HEK293 (cell line): ENCODE measurements around the gene JPH2.

Experiments used
- CTCF ChIA-PET: fragments of 350-600 bp; formaldehyde crosslinking; extraction: SDS; loops from one replicate; lab custom pipeline; 2021; ENCODE audit warnings: antibody characterized with exemption; lab: Yijun Ruan, JAX
- POLR2A ChIA-PET: fragments of 300-600 bp; formaldehyde crosslinking; extraction: SDS; loops from one replicate; lab custom pipeline; 2020; ENCODE audit warnings: antibody characterized with exemption, inconsistent platforms; lab: Yijun Ruan, JAX
- H3K27ac ChIP-seq: fragments of 200-500 bp; sonication (Bioruptor generic); 2 replicates; pipeline ENCODE4 v1.5.1; 2014; ENCODE audit warnings: low read depth, low read length, control low read depth, inconsistent platforms; ENCODE audit errors: extremely low read depth
- H3K36me3 ChIP-seq, 2 experiments: fragments of 200-500 bp in 1 of 2; sonication (Bioruptor generic) in 1 of 2; 1 replicate in 1 of 2; 2 replicates in 1 of 2; pipeline ENCODE4 v1.5.1; 2014 to 2017; ENCODE audit warnings: inconsistent platforms in 2 of 2, low read length in 2 of 2; ENCODE audit not compliant: control insufficient read depth in 2 of 2, insufficient read depth in 1 of 2
- H3K4me1 ChIP-seq: fragments of 200-500 bp; sonication (Bioruptor generic); 2 replicates; pipeline ENCODE4 v1.5.1; 2014; ENCODE audit warnings: mild to moderate bottlenecking, low read length, inconsistent platforms; ENCODE audit not compliant: control insufficient read depth, insufficient read depth
- H3K4me3 ChIP-seq: 2 replicates; pipeline ENCODE4 v1.5.1; 2011; ENCODE audit warnings: low read depth, mild to moderate bottlenecking, control low read depth, low read length, moderate library complexity
- H3K9me3 ChIP-seq: fragments of 200-500 bp; sonication (Bioruptor generic); 2 replicates; pipeline ENCODE4 v1.5.1; 2014; ENCODE audit warnings: low read depth, low read length, inconsistent platforms; ENCODE audit not compliant: control insufficient read depth, insufficient read depth
- GFI1B ChIP-seq: fragments of 450-650 bp; formaldehyde crosslinking; IDR thresholded peaks from 2 replicates; pipeline ENCODE4 v1.5.1; 2016; ENCODE audit warnings: missing biosample characterization, missing genetic modification characterization
- HOXA7 ChIP-seq: sonication (generic); formaldehyde crosslinking; IDR thresholded peaks from 2 replicates; pipeline ENCODE4 v1.8.1; 2022; ENCODE audit warnings: missing genetic modification reagents, borderline replicate concordance
- KLF16 ChIP-seq: fragments of 450-650 bp; formaldehyde crosslinking; IDR thresholded peaks from 2 replicates; pipeline ENCODE4 v1.5.1; 2017; ENCODE audit warnings: missing biosample characterization, missing genetic modification characterization
- MYNN ChIP-seq: fragments of 450-650 bp; formaldehyde crosslinking; IDR thresholded peaks from 2 replicates; pipeline ENCODE4 v1.5.1; 2016; ENCODE audit warnings: missing biosample characterization, missing genetic modification characterization, borderline replicate concordance
- ZBTB17 ChIP-seq: fragments of 450-650 bp; formaldehyde crosslinking; IDR thresholded peaks from 2 replicates; pipeline ENCODE4 v1.5.1; 2016; ENCODE audit warnings: missing biosample characterization, missing genetic modification characterization
- ZFHX2 ChIP-seq: fragments of 450-650 bp; formaldehyde crosslinking; conservative IDR thresholded peaks from 2 replicates; pipeline ENCODE4 v1.5.1; 2016; ENCODE audit warnings: missing biosample characterization, missing genetic modification characterization
- ZIC2 ChIP-seq: fragments of 450-650 bp; formaldehyde crosslinking; IDR thresholded peaks from 2 replicates; pipeline ENCODE4 v1.5.1; 2016; ENCODE audit warnings: missing biosample characterization, missing genetic modification characterization
- ZNF175 ChIP-seq: fragments of 450-650 bp; formaldehyde crosslinking; IDR thresholded peaks from 2 replicates; pipeline ENCODE4 v1.5.1; 2016; ENCODE audit warnings: missing biosample characterization, missing genetic modification characterization
- ZNF202 ChIP-seq: fragments of 450-650 bp; formaldehyde crosslinking; IDR thresholded peaks from 2 replicates; pipeline ENCODE4 v1.5.1; 2016; ENCODE audit warnings: missing biosample characterization, missing genetic modification characterization, borderline replicate concordance
- ZNF223 ChIP-seq: fragments of 450-650 bp; formaldehyde crosslinking; IDR thresholded peaks from 2 replicates; pipeline ENCODE4 v1.5.1; 2016; ENCODE audit warnings: missing biosample characterization, missing genetic modification characterization
- ZNF292 ChIP-seq: fragments of 450-650 bp; formaldehyde crosslinking; IDR thresholded peaks from 2 replicates; pipeline ENCODE4 v1.5.1; 2016; ENCODE audit warnings: low read depth, missing biosample characterization, missing genetic modification characterization, borderline replicate concordance
- ZNF302 ChIP-seq: fragments of 450-650 bp; formaldehyde crosslinking; IDR thresholded peaks from 2 replicates; pipeline ENCODE4 v1.5.1; 2016; ENCODE audit warnings: missing biosample characterization, missing genetic modification characterization, low read depth
- ZNF394 ChIP-seq: fragments of 450-650 bp; formaldehyde crosslinking; IDR thresholded peaks from 2 replicates; pipeline ENCODE4 v1.5.1; 2016; ENCODE audit warnings: missing biosample characterization, missing genetic modification characterization, mild to moderate bottlenecking, moderate library complexity, borderline replicate concordance
- ZNF426 ChIP-seq: fragments of 450-650 bp; formaldehyde crosslinking; IDR thresholded peaks from 2 replicates; pipeline ENCODE4 v1.5.1; 2017; ENCODE audit warnings: missing biosample characterization, missing genetic modification characterization, mild to moderate bottlenecking, inconsistent platforms, moderate library complexity
- ZNF530 ChIP-seq: fragments of 450-650 bp; formaldehyde crosslinking; IDR thresholded peaks from 2 replicates; pipeline ENCODE4 v1.5.1; 2016; ENCODE audit warnings: low read depth, missing biosample characterization, missing genetic modification characterization
- ZNF548 ChIP-seq: fragments of 450-650 bp; formaldehyde crosslinking; IDR thresholded peaks from 2 replicates; pipeline ENCODE4 v1.5.1; 2016; ENCODE audit warnings: missing biosample characterization, missing genetic modification characterization
- ZNF561 ChIP-seq: fragments of 450-650 bp; IDR thresholded peaks from 2 replicates; pipeline ENCODE4 v1.5.1; 2018; ENCODE audit warnings: missing biosample characterization, missing genetic modification characterization, borderline replicate concordance
- ZNF596 ChIP-seq: fragments of 450-650 bp; IDR thresholded peaks from 2 replicates; pipeline ENCODE4 v1.5.0; 2018; ENCODE audit warnings: missing biosample characterization, mild to moderate bottlenecking, missing genetic modification characterization, moderate library complexity
- ZNF600 ChIP-seq: fragments of 450-650 bp; formaldehyde crosslinking; IDR thresholded peaks from 2 replicates; pipeline ENCODE4 v1.5.1; 2016; ENCODE audit warnings: missing biosample characterization, missing genetic modification characterization
- ZNF707 ChIP-seq: fragments of 450-650 bp; formaldehyde crosslinking; IDR thresholded peaks from 2 replicates; pipeline ENCODE4 v1.5.1; 2016; ENCODE audit warnings: missing biosample characterization, missing genetic modification characterization
- ZNF777 ChIP-seq: fragments of 450-650 bp; formaldehyde crosslinking; IDR thresholded peaks from 2 replicates; pipeline ENCODE4 v1.5.1; 2017; ENCODE audit warnings: missing biosample characterization, missing genetic modification characterization, borderline replicate concordance
- TF ChIP-seq, protein P1 (sequence below): fragments of 450-650 bp; formaldehyde crosslinking; IDR thresholded peaks from 2 replicates; pipeline ENCODE4 v1.5.1; 2016; ENCODE audit warnings: missing biosample characterization, missing genetic modification characterization
- TF ChIP-seq, protein P2 (sequence below): fragments of 450-650 bp; IDR thresholded peaks from 2 replicates; pipeline ENCODE4 v1.5.1; 2018; ENCODE audit warnings: missing biosample characterization, missing genetic modification characterization
- TF ChIP-seq, protein P3 (sequence below): fragments of 450-650 bp; formaldehyde crosslinking; IDR thresholded peaks from 2 replicates; pipeline ENCODE4 v1.5.1; 2016; ENCODE audit warnings: missing biosample characterization, missing genetic modification characterization
- TF ChIP-seq, protein P4 (sequence below): fragments of 450-650 bp; formaldehyde crosslinking; IDR thresholded peaks from 2 replicates; pipeline ENCODE4 v1.5.1; 2016; ENCODE audit warnings: missing biosample characterization, missing genetic modification characterization

JPH2 gene

DNA sequence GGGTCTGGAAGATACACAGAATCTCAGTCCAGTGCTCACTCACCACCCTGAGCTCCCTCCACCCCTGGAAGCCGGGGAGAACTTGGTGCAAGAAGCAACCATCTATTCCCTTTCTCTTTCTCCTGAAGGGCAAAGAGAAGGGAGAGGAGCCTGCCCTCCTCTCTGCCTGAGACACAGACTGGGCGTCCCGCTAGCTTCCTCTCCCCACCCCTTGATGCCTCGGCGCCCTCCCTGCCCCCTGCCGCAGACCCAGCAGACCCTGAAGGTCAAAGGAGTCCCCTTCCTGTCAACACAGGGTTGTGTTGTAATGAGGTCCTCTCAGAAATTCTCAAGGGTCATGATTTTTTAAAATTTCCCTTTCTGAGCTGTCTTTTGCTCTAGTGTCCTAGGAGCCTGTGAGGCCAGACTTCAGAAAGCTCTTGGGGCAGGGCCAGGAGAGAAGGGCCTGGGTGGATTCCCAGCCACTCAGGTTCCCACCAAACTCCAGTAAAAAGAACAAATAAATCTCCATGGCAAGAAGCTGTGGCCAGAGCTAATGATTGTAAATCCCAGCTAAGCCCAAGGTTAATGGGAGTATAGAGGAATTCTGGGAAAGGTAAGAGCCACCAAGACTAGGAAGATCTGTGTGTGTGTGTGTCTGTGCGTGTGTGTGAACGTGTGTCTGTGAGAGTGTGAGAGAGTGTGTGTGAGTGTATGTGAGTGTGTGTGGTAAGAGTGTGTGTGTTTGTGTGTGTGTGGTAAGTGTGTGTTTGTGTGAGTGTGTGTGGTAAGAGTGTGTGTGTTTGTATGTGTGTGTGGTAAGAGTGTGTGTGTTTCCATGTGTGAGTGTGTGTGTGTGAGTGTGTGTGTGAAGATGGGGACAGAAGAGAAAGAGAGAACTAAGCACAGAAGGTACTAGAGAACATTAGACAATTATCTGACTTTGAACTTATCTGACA, 1.1 kb upstream of the JPH2 start:
- Histone ChIP-seq H3K27ac (no peak overlapping the region), H3K4me1 (peaks cover 6% of the 10 kb centered on the region), H3K9me3 (no peaks in the 10 kb centered on the region), H3K4me3 (peak overlapping the region; percentile 40), H3K36me3 (no peaks in the 10 kb centered on the region)
- ChIA-PET CTCF (interaction anchor here (0.6 to 6.7 kb wide), 12 partner anchors 8 to 465 kb away, joined by 3 to 316 read pairs (median 3); no protein-coding TSS in a partner anchor), POLR2A (interaction anchor here (0.7 to 4.2 kb wide), 7 partner anchors 10 to 70 kb away, joined by 3 to 21 read pairs (median 4); no protein-coding TSS in a partner anchor)
- TF ChIP-seq ZBTB17 (peak; percentile 49; the same call in 1 of the 2 replicates), HOXA7 (no peak), ZNF426 (tag by site-specific recombination) (no peak), ZIC2 (no peak), ZNF777 (tag by site-specific recombination) (no peak), ZNF548 (tag by site-specific recombination) (no peak; the same call in 1 of the 2 replicates), MYNN (no peak), ZNF175 (tag by site-specific recombination) (peak; percentile 39; the same call in 1 of the 2 replicates), ZNF600 (tag by site-specific recombination) (no peak), ZNF302 (tag by site-specific recombination) (peak; percentile 84; the same call in 1 of the 2 replicates), ZFHX2 (peak; percentile 17; the same call in 1 of the 2 replicates), ZNF707 (tag by site-specific recombination) (peak; percentile 12; the same call in 1 of the 2 replicates), ZNF223 (tag by site-specific recombination) (no peak), ZNF530 (tag by site-specific recombination) (no peak), ZNF596 (no peak), ZNF394 (no peak), ZNF561 (tag by site-specific recombination) (no peak), ZNF292 (no peak), GFI1B (tag by site-specific recombination) (no peak), ZNF202 (tag by site-specific recombination) (no peak), KLF16 (tag by site-specific recombination) (peak; percentile 65; the same call in 1 of the 2 replicates)
- TF ChIP-seq, protein P1, sequence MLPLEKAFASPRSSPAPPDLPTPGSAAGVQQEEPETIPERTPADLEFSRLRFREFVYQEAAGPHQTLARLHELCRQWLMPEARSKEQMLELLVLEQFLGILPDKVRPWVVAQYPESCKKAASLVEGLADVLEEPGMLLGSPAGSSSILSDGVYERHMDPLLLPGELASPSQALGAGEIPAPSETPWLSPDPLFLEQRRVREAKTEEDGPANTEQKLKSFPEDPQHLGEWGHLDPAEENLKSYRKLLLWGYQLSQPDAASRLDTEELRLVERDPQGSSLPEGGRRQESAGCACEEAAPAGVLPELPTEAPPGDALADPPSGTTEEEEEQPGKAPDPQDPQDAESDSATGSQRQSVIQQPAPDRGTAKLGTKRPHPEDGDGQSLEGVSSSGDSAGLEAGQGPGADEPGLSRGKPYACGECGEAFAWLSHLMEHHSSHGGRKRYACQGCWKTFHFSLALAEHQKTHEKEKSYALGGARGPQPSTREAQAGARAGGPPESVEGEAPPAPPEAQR (tag by site-specific recombination), result peak; percentile 79; the same call in 1 of the 2 replicates
- TF ChIP-seq, protein P2, sequence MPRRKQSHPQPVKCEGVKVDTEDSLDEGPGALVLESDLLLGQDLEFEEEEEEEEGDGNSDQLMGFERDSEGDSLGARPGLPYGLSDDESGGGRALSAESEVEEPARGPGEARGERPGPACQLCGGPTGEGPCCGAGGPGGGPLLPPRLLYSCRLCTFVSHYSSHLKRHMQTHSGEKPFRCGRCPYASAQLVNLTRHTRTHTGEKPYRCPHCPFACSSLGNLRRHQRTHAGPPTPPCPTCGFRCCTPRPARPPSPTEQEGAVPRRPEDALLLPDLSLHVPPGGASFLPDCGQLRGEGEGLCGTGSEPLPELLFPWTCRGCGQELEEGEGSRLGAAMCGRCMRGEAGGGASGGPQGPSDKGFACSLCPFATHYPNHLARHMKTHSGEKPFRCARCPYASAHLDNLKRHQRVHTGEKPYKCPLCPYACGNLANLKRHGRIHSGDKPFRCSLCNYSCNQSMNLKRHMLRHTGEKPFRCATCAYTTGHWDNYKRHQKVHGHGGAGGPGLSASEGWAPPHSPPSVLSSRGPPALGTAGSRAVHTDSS (tag by site-specific recombination), result no peak
- TF ChIP-seq, protein P3, sequence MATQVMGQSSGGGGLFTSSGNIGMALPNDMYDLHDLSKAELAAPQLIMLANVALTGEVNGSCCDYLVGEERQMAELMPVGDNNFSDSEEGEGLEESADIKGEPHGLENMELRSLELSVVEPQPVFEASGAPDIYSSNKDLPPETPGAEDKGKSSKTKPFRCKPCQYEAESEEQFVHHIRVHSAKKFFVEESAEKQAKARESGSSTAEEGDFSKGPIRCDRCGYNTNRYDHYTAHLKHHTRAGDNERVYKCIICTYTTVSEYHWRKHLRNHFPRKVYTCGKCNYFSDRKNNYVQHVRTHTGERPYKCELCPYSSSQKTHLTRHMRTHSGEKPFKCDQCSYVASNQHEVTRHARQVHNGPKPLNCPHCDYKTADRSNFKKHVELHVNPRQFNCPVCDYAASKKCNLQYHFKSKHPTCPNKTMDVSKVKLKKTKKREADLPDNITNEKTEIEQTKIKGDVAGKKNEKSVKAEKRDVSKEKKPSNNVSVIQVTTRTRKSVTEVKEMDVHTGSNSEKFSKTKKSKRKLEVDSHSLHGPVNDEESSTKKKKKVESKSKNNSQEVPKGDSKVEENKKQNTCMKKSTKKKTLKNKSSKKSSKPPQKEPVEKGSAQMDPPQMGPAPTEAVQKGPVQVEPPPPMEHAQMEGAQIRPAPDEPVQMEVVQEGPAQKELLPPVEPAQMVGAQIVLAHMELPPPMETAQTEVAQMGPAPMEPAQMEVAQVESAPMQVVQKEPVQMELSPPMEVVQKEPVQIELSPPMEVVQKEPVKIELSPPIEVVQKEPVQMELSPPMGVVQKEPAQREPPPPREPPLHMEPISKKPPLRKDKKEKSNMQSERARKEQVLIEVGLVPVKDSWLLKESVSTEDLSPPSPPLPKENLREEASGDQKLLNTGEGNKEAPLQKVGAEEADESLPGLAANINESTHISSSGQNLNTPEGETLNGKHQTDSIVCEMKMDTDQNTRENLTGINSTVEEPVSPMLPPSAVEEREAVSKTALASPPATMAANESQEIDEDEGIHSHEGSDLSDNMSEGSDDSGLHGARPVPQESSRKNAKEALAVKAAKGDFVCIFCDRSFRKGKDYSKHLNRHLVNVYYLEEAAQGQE, result no peak
- TF ChIP-seq, protein P4, sequence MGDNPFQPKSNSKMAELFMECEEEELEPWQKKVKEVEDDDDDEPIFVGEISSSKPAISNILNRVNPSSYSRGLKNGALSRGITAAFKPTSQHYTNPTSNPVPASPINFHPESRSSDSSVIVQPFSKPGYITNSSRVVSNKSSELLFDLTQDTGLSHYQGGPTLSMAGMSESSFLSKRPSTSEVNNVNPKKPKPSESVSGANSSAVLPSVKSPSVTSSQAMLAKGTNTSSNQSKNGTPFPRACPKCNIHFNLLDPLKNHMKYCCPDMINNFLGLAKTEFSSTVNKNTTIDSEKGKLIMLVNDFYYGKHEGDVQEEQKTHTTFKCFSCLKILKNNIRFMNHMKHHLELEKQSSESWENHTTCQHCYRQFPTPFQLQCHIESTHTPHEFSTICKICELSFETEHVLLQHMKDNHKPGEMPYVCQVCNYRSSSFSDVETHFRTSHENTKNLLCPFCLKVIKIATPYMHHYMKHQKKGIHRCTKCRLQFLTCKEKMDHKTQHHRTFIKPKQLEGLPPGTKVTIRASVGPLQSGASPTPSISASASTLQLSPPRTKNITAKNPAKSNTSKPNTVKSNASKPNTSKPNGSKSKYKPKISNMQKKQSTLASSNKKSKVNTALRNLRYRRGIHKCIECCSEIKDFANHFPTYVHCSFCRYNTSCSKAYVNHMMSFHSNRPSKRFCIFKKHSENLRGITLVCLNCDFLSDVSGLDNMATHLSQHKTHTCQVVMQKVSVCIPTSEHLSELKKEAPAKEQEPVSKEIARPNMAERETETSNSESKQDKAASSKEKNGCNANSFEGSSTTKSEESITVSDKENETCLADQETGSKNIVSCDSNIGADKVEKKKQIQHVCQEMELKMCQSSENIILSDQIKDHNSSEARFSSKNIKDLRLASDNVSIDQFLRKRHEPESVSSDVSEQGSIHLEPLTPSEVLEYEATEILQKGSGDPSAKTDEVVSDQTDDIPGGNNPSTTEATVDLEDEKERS (tag by site-specific recombination), result no peak
